Choroid plexus epithelial cell (primary cell): Measurements from ENCODE around the gene CD300A.

Experiments
- DNase-seq: peaks from one replicate; pipeline ENCODE4 v3.0.0-alpha.2; 2010; ENCODE audit warnings: low read depth
- H3K4me3 ChIP-seq: 2 replicates; pipeline ENCODE4 v1.5.1; 2011; ENCODE audit warnings: low read depth, mild to moderate bottlenecking, control low read depth, low read length, moderate library complexity
- TF ChIP-seq, protein P1 (sequence below): conservative IDR thresholded peaks from 2 replicates; pipeline ENCODE4 v1.5.1; 2011; ENCODE audit warnings: low read depth, mild to moderate bottlenecking, control low read depth, inconsistent platforms, low read length, moderate library complexity

The CD300A gene

DNA sequence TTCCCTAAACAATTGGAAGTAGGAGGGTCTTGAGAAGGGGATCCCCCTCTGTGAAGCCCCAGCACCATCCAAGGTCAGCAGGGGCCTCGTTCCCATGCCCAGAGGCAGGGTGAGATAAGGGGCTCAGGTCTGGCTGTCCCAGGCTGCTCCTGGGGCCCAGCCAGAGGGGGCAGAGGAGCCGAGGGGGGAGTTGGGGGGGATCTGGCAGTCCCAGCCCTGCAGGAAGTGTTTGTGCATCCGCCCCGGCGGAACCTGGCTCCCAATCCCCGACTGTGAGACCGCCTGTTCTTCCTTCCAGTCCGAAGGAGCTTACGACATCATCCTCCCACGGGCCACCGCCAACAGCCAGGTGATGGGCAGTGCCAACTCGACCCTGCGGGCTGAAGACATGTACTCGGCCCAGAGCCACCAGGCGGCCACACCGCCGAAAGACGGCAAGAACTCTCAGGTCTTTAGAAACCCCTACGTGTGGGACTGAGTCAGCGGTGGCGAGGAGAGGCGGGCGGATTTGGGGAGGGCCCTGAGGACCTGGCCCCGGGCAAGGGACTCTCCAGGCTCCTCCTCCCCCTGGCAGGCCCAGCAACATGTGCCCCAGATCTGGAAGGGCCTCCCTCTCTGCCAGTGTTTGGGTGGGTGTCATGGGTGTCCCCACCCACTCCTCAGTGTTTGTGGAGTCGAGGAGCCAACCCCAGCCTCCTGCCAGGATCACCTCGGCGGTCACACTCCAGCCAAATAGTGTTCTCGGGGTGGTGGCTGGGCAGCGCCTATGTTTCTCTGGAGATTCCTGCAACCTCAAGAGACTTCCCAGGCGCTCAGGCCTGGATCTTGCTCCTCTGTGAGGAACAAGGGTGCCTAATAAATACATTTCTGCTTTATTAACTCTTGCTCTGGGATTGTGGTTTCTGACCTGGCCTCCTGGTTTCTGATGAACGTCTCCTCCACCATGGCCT is 19.6 kb upstream of the CD300A start:
- TF ChIP-seq, protein P1, sequence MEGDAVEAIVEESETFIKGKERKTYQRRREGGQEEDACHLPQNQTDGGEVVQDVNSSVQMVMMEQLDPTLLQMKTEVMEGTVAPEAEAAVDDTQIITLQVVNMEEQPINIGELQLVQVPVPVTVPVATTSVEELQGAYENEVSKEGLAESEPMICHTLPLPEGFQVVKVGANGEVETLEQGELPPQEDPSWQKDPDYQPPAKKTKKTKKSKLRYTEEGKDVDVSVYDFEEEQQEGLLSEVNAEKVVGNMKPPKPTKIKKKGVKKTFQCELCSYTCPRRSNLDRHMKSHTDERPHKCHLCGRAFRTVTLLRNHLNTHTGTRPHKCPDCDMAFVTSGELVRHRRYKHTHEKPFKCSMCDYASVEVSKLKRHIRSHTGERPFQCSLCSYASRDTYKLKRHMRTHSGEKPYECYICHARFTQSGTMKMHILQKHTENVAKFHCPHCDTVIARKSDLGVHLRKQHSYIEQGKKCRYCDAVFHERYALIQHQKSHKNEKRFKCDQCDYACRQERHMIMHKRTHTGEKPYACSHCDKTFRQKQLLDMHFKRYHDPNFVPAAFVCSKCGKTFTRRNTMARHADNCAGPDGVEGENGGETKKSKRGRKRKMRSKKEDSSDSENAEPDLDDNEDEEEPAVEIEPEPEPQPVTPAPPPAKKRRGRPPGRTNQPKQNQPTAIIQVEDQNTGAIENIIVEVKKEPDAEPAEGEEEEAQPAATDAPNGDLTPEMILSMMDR = no peak
- no peak for DNase-seq
- no peak overlapping the region for H3K4me3 ChIP-seq

- TF ChIP-seq, protein P1 = no peak
- H3K4me3 ChIP-seq = no peak overlapping the region
These were observed 18.7 kb upstream of the CD300A start for GRCh38 chr17:74447628-74448159.

DNA sequence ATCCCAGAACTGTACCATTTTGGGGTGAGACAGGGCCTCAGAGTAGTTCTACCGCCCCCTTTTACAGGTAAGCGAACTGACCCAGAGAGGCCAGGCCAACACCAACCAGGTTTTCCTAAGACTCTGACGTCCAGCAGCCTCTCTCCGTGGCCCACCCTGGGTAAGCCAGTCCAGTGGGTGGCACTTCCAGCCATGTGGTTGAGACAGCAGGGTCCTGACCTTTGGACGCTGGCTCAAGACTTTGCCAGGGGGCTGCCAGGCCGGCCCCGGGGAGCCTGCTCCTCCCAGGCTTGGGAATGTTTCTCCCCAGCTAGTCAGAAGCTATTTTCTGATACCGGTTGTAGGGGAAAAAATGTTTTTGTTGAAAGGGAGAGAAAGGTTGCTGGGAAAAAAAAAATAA is 17.7 kb upstream of the CD300A start:
- TF ChIP-seq, protein P1 = no peak
- DNase-seq = no peak
- H3K4me3 ChIP-seq = no peak overlapping the region

More at GRCh38 chr17:74447628-74448159, 18.7 kb upstream of the CD300A start:
- DNase-seq = no peak

GRCh38 chr17:74449306-74449705 is 17.1 kb upstream of the CD300A start:
- no peak overlapping the region for H3K4me3 ChIP-seq
- TF ChIP-seq, protein P1 = no peak
- DNase-seq = no peak

GRCh38 chr17:74449773-74450172 is 16.7 kb upstream of the CD300A start:
- no peak for DNase-seq
- TF ChIP-seq, protein P1 = no peak
- no peak overlapping the region for H3K4me3 ChIP-seq

GRCh38 chr17:74450231-74450630 is 16.2 kb upstream of the CD300A start:
- DNase-seq = no peak
- TF ChIP-seq, protein P1 = no peak
- H3K4me3 ChIP-seq = no peak overlapping the region
